Choroid plexus epithelial cell (primary cell): ENCODE data around the gene TLK1.

Experiments
- DNase-seq: peaks from one replicate; pipeline ENCODE4 v3.0.0-alpha.2; 2010; ENCODE audit warnings: low read depth
- H3K4me3 ChIP-seq: 2 replicates; pipeline ENCODE4 v1.5.1; 2011; ENCODE audit warnings: low read depth, mild to moderate bottlenecking, control low read depth, low read length, moderate library complexity
- CTCF ChIP-seq: conservative IDR thresholded peaks from 2 replicates; pipeline ENCODE4 v1.5.1; 2011; ENCODE audit warnings: low read depth, mild to moderate bottlenecking, control low read depth, inconsistent platforms, low read length, moderate library complexity

TLK1 gene

DNA sequence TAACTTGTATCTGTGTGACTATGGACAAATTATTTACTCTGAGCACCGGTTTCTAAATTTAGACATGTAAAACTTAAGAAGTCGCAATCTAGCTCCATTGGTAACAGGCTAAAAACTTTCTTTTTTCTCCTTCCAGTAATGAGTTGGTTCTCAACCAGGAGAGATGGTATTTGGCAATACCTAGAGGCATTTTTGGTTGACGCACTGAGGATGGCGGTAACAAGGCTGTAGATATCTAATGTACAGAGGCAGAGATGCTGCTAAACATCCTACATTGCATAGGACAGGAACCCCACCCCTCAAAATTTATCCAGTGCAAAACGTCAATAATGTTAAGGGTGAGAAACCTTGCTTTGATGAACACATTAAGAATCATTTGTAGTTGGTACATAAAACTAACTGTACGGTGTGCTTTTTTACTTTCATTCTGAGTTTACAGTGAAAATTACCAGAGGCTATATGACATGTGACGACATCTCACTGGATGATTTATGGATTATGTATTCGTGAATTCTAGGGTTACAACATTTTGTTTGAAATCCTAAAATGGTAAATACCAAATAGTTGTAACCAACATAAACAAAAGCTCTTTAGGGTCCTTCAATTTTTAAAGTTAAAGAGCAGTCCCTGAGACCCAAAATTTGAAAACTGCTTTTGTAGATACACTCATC is 91.3 kb downstream of the TLK1 start:
- DNase-seq = no peak
- no peak for TF ChIP-seq CTCF
- no peak overlapping the region for H3K4me3 ChIP-seq

GRCh38 chr2:171066110-171066509 is 94.6 kb downstream of the TLK1 start:
- no peak overlapping the region for H3K4me3 ChIP-seq
- no peak for TF ChIP-seq CTCF
- no peak for DNase-seq

DNA sequence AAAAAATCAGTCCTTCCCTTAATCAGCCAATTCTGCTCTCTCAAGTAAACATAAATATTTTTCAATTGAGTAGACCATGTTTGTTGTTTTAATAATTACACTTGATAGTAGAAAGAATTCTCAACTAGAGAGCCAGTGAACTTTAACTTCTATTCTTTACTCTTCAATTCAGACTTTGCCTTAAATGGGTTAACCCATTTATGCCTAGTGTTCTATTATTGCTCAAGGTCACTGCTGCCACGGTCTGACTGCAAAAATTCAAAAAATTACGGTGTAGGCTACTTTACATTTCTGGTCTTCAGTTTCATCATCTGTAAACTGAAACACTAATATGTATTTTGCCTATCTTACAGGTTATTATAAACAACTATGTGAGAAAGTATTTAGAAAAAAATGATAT is 103.1 kb downstream of the TLK1 start:
- no peak overlapping the region for H3K4me3 ChIP-seq
- DNase-seq = no peak
- no peak for TF ChIP-seq CTCF

DNA sequence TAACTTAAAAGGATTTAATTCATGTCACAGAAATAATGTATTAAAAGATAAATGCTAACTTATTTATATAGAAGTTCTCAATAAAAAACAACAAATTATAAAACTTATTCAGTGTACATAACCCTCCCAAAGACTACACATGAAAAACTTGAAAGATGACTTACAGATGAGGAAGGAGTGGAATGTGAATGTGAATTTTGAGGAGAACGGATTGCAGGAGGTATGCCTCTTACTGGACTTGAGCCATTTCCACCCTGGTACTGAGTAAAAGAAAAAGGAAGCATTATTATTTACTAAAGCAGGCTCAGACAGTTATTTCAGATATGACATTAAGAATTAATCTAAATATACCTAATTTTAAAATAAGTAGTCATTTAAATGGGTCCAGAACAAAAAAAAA is 104.4 kb downstream of the TLK1 start:
- no peak overlapping the region for H3K4me3 ChIP-seq
- no peak for TF ChIP-seq CTCF
- peak; percentile 76 for DNase-seq

GRCh38 chr2:171049691-171050090 is 111.0 kb downstream of the TLK1 start:
- H3K4me3 ChIP-seq = no peak overlapping the region
- TF ChIP-seq CTCF = no peak
- no peak for DNase-seq

DNA sequence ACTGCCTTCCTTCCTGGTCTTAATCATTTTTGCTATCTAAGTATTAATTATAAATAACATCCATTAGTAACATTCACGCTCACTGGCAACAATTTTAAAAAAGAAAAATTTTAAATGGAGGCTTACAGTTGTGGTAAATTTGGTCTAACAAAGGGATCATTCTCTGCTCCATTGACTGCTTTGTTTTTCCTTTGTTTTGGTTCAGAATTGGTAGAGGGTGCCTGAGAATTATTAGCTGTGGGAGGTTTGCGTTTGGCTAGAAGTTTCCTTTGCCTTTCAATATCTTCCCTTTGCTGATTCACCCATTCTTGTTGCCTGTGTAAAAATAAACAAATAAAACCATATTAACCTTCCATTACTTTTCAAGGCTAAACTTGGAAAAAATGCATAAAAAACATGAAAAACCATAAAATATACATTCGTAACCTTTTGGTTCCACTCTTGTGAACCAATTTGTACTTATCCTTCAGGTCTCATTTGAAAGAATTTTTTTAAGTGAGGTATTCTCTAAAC is 114.6 kb downstream of the TLK1 start:
- TF ChIP-seq CTCF = no peak
- no peak overlapping the region for H3K4me3 ChIP-seq

GRCh38 chr2:171044416-171044815 is 116.3 kb downstream of the TLK1 start:
- no peak for TF ChIP-seq CTCF
- no peak for DNase-seq
- no peak overlapping the region for H3K4me3 ChIP-seq

More for the DNA sequence above, 114.6 kb downstream of the TLK1 start:
- peak; percentile 38 for DNase-seq
